ENCODE data around the gene CDC6.

GRCh38 chr17:40344421-40345160 is 56.9 kb downstream of the CDC6 start:
- TF ChIP-seq POLR2AphosphoS5 (IDR thresholded peaks at IDR 0.05; ENCODE audit: low read depth, low read length) (no peak), POLR2A (IDR thresholded peaks at IDR 0.05; ENCODE audit: low read depth, low read length) (no peak), TAF1 (IDR thresholded peaks at IDR 0.05; ENCODE audit: borderline replicate concordance, low read depth, low read length) (no peak)
